ENCODE results near the gene CEP250.

- TF ChIP-seq CTCF (IDR thresholded peaks at IDR 0.05) (no peak), EZH2 (IDR thresholded peaks at IDR 0.05) (no peak)
Observed at GRCh38 chr20:35465976-35466375, 10.6 kb downstream of the CEP250 start.

Data from neural progenitor cell (in vitro differentiated cells).